ENCODE measurements around the gene ANK2. TPM values are rescaled to one million over a fixed set of nuclear protein-coding genes. Genes with fewer than 3 reads are reported as not detected.

Gene ANK2
- total RNA-seq, 2 donors from 2014 or later: 21.3 to 81.6 TPM

DNA sequence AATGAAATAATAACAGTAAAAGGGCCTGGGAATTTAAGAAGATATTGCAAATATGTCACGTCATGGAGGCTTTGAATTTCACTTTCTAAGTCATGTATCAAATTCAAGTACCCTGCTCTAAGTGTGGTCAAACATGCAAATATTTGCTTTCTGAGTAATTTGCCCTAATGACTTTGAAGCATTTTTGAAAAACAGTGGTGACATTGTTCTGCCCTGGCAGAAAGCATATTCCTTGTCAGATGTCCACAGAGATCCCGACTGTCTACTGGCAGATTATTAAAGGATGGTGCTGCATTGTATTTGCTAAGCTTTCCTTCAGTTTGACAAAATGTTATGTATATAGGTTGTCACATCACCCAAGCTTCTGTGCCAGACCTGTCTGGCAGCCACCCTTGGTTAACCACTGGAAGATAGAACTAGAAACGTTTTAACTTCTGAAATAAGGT is 92.5 kb downstream of the ANK2 start:
- no peak for TF ChIP-seq CTCF (IDR thresholded peaks at IDR 0.05)
- H3K36me3 ChIP-seq: no peaks in the 10 kb centered on the region
- DNase-seq (ENCODE audit: low spot score) (no peak), ATAC-seq (ENCODE audit: insufficient number of reproducible peaks, low FRiP score, low read depth) (no peak)
- no peaks in the 10 kb centered on the region for H3K9me3 ChIP-seq
- no peak overlapping the region for H3K27ac ChIP-seq
- H3K4me1 ChIP-seq (ENCODE audit: control insufficient read depth in 1 of 2, low read depth in 2 of 2): peaks cover 0 to 12% of the 10 kb centered on the region in 2 donors
- no peak overlapping the region for H3K4me3 ChIP-seq
- H3K27me3 ChIP-seq (replicated peaks; ENCODE audit: insufficient read depth): no peaks in the 10 kb centered on the region

- H3K9me3 ChIP-seq: no peaks in the 10 kb centered on the region
- no peaks in the 10 kb centered on the region for H3K27me3 ChIP-seq (replicated peaks; ENCODE audit: insufficient read depth)
- no peaks in the 10 kb centered on the region for H3K36me3 ChIP-seq
- H3K4me1 ChIP-seq (ENCODE audit: control insufficient read depth in 1 of 2, low read depth in 2 of 2): peaks cover 1 to 12% of the 10 kb centered on the region in 2 donors
- H3K4me3 ChIP-seq: no peak overlapping the region
- ATAC-seq (ENCODE audit: insufficient number of reproducible peaks, low FRiP score, low read depth) (no peak), DNase-seq (ENCODE audit: low spot score) (no peak)
- H3K27ac ChIP-seq: no peak overlapping the region
- no peak for TF ChIP-seq CTCF (IDR thresholded peaks at IDR 0.05)
Measured at GRCh38 chr4:113142351-113142750, 92.9 kb downstream of the ANK2 start.

DNA sequence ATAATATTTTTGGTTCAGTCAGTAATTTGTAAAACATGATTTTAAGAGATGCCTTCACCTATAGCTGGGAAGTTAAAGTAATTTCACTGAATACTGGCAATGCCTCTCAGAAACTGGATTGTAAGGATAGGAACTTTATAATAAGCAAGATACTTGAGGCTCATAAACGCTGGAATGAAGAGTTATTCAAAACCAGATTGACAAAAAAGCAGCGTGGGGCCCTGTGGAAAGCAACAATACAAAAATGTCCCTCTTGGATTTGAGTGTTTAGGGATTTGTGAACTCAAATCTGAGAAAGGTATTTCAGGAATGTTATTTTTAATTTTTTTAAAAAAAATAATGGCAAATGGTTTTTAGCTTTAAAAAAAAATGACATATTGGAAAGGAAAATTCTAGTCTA is 94.6 kb downstream of the ANK2 start:
- no peaks in the 10 kb centered on the region for H3K9me3 ChIP-seq
- H3K27ac ChIP-seq: no peak overlapping the region
- DNase-seq (ENCODE audit: low spot score) (no peak), ATAC-seq (ENCODE audit: insufficient number of reproducible peaks, low FRiP score, low read depth) (no peak)
- H3K4me3 ChIP-seq: no peak overlapping the region
- H3K27me3 ChIP-seq (replicated peaks; ENCODE audit: insufficient read depth): no peaks in the 10 kb centered on the region
- no peak for TF ChIP-seq CTCF (IDR thresholded peaks at IDR 0.05)
- H3K36me3 ChIP-seq: no peaks in the 10 kb centered on the region
- H3K4me1 ChIP-seq (ENCODE audit: control insufficient read depth in 1 of 2, low read depth in 2 of 2): peaks cover 3 to 21% of the 10 kb centered on the region in 2 donors

DNA sequence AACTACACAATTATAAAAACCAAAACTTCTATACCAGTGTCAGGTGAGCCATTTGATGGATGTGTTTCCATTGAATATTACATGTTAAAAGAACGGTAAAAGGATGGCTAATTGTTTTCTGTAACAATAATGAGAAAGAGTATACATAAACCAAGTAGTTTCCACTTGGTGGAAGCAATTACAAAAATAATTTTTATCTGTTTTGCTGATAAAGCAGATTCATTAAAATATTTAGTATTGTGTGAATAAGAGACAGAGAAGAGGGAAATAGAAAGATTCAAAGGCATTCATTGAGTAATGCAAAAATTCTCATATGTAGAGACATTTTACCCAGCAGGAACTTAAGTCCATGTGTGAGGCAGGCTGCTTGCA is 95.7 kb downstream of the ANK2 start:
- no peak for TF ChIP-seq CTCF (IDR thresholded peaks at IDR 0.05)
- H3K27me3 ChIP-seq (replicated peaks; ENCODE audit: insufficient read depth): no peaks in the 10 kb centered on the region
- no peaks in the 10 kb centered on the region for H3K9me3 ChIP-seq
- H3K36me3 ChIP-seq: no peaks in the 10 kb centered on the region
- H3K4me1 ChIP-seq (ENCODE audit: control insufficient read depth in 1 of 2, low read depth in 2 of 2): peaks cover 3 to 21% of the 10 kb centered on the region in 2 donors
- no peak for ATAC-seq (ENCODE audit: insufficient number of reproducible peaks, low FRiP score, low read depth)
- H3K27ac ChIP-seq: peak overlapping the region in 1 of 2 donors; percentile 28
- H3K4me3 ChIP-seq: peak overlapping the region; percentile 74
- DNase-seq (ENCODE audit: low spot score): no peak

- DNase-seq (ENCODE audit: low spot score) (no peak), ATAC-seq (ENCODE audit: insufficient number of reproducible peaks, low FRiP score, low read depth) (no peak)
- TF ChIP-seq CTCF (IDR thresholded peaks at IDR 0.05): no peak
- Histone ChIP-seq H3K27me3 (replicated peaks; ENCODE audit: insufficient read depth) (no peaks in the 10 kb centered on the region), H3K4me3 (peak overlapping the region; percentile 74), H3K9me3 (no peaks in the 10 kb centered on the region), H3K4me1 (ENCODE audit: control insufficient read depth in 1 of 2, low read depth in 2 of 2) (peaks cover 3 to 21% of the 10 kb centered on the region in 2 donors), H3K27ac (peak overlapping the region in 1 of 2 donors; percentile 28), H3K36me3 (no peaks in the 10 kb centered on the region)
Measured at GRCh38 chr4:113145519-113146291, 96.3 kb downstream of the ANK2 start.
